Gastroesophageal sphincter (tissue), 3 donors: ENCODE results near the gene MRPL42.

Source experiments
- POLR2A ChIP-seq, 2 donors: fragments of 450-650 bp; IDR thresholded peaks; one replicate each; pipeline ENCODE4 v1.6.1; 2017; ENCODE audit warnings: antibody characterized with exemption in 2 of 2, mild to moderate bottlenecking in 2 of 2, moderate library complexity in 1 of 2
- POLR2AphosphoS5 ChIP-seq: sonication (generic); formaldehyde crosslinking; IDR thresholded peaks from one replicate; pipeline ENCODE4 v1.6.1; 2017; ENCODE audit warnings: antibody characterized with exemption
- TF ChIP-seq, protein P1 (sequence below), 4 experiments: fragments of 200-600 bp in 2 of 4; fragments of 450-650 bp in 2 of 4; sonication (generic) in 1 of 4; IDR thresholded peaks; one replicate each; pipeline ENCODE4 v1.5.1; 2017 to 2019; ENCODE audit warnings: antibody characterized with exemption in 4 of 4, mild to moderate bottlenecking in 2 of 4, moderate library complexity in 2 of 4

DNA sequence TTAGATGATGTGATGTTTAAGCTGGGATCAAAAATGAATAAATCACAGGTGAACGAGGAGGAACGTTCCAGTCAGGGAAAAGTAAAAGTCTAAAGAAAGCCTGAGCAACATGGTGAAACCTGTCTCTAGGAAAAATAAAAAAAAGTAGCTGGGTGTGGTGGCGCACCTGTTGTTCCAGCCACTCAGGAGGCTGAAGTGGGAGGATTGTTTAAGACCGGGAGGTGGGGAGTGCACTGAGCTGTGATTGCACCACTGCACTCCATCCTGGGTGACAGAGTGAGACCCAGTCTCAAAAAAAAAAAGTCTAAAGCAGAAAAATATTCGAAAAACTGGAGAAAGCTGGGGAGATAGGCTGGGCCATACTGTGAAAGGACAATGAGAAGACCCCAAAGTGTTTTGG lies 66.0 kb downstream of the MRPL42 start:
- TF ChIP-seq, protein P1, sequence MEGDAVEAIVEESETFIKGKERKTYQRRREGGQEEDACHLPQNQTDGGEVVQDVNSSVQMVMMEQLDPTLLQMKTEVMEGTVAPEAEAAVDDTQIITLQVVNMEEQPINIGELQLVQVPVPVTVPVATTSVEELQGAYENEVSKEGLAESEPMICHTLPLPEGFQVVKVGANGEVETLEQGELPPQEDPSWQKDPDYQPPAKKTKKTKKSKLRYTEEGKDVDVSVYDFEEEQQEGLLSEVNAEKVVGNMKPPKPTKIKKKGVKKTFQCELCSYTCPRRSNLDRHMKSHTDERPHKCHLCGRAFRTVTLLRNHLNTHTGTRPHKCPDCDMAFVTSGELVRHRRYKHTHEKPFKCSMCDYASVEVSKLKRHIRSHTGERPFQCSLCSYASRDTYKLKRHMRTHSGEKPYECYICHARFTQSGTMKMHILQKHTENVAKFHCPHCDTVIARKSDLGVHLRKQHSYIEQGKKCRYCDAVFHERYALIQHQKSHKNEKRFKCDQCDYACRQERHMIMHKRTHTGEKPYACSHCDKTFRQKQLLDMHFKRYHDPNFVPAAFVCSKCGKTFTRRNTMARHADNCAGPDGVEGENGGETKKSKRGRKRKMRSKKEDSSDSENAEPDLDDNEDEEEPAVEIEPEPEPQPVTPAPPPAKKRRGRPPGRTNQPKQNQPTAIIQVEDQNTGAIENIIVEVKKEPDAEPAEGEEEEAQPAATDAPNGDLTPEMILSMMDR (IDR thresholded peaks at IDR 0.05), result no peak
- TF ChIP-seq POLR2A (IDR thresholded peaks at IDR 0.05) (no peak), POLR2AphosphoS5 (no peak)
